WTC11 (cell line): ENCODE results near the gene ADCY1. TPM values are rescaled to one million over a fixed set of nuclear protein-coding genes. Genes with fewer than 3 reads are reported as not detected.

Experiments
- ATAC-seq: fragments of 200-7000 bp; cut with Tn5 transposase; 2 replicates; pipeline ENCODE4 v1.10.0; 2021; ENCODE audit warnings: mild to moderate bottlenecking, moderate library complexity
- CTCF ChIA-PET: fragments of 300-600 bp; sonication (Branson Sonifier 250); formaldehyde crosslinking; loops from one replicate; lab custom pipeline; 2021; ENCODE audit warnings: antibody characterized with exemption; lab: Charles Lee
- POLR2A ChIA-PET: fragments of 350-600 bp; sonication (Branson Sonifier 250); formaldehyde crosslinking; loops from one replicate; lab custom pipeline; 2021; ENCODE audit warnings: antibody characterized with exemption; lab: Charles Lee
- DNase-seq: peaks from one replicate; pipeline ENCODE4 v3.0.0; 2021; ENCODE audit warnings: low spot score
- H3K27ac Mint-ChIP-seq: 2 replicates; pipeline ENCODE4 v1.8.0; 2021; ENCODE audit warnings: mixed read lengths
- H3K27me3 Mint-ChIP-seq: 2 replicates; pipeline ENCODE4 v1.8.0; 2021; ENCODE audit warnings: low read depth, mild to moderate bottlenecking, moderate library complexity, mixed read lengths
- H3K36me3 Mint-ChIP-seq: 2 replicates; pipeline ENCODE4 v1.8.0; 2021; ENCODE audit warnings: mixed read lengths
- H3K4me1 Mint-ChIP-seq: 2 replicates; pipeline ENCODE4 v1.8.0; 2022; ENCODE audit warnings: mixed read lengths
- H3K4me3 Mint-ChIP-seq: 2 replicates; pipeline ENCODE4 v1.8.0; 2021; ENCODE audit warnings: mild to moderate bottlenecking, moderate library complexity, mixed read lengths
- H3K9me3 Mint-ChIP-seq: 2 replicates; pipeline ENCODE4 v1.8.0; 2021; ENCODE audit warnings: mixed read lengths
- E2F1 ChIP-seq: sonication (generic); formaldehyde crosslinking; IDR thresholded peaks from 2 replicates; pipeline ENCODE4 v1.8.0; 2022; ENCODE audit warnings: mild to moderate bottlenecking, missing genetic modification reagents
- FOXJ3 ChIP-seq: sonication (generic); formaldehyde crosslinking; IDR thresholded peaks from 2 replicates; pipeline ENCODE4 v1.9.0; 2021; ENCODE audit warnings: missing genetic modification reagents, mild to moderate bottlenecking, borderline replicate concordance
- FOXP4 ChIP-seq: sonication (generic); formaldehyde crosslinking; IDR thresholded peaks from 2 replicates; pipeline ENCODE4 v1.8.0; 2022; ENCODE audit warnings: mild to moderate bottlenecking, missing genetic modification reagents
- GTF2I ChIP-seq: fragments of 250-450 bp; sonication (Bioruptor Pico); conservative IDR thresholded peaks from 2 replicates; pipeline ENCODE4 v1.4.0; 2021; ENCODE audit warnings: mild to moderate bottlenecking
- HMGA2 ChIP-seq: fragments of 250-450 bp; sonication (Bioruptor Pico); IDR thresholded peaks from 2 replicates; pipeline ENCODE4 v1.4.0; 2021; ENCODE audit warnings: mild to moderate bottlenecking, moderate library complexity
- KAT7 ChIP-seq: sonication (generic); formaldehyde crosslinking; IDR thresholded peaks from 2 replicates; pipeline ENCODE4 v1.8.1; 2023; ENCODE audit warnings: missing genetic modification reagents, mild to moderate bottlenecking, borderline replicate concordance
- MAX ChIP-seq: sonication (generic); formaldehyde crosslinking; IDR thresholded peaks from 2 replicates; pipeline ENCODE4 v1.8.0; 2022; ENCODE audit warnings: mild to moderate bottlenecking, missing genetic modification reagents
- SMAD3 ChIP-seq: sonication (generic); formaldehyde crosslinking; IDR thresholded peaks from 2 replicates; pipeline ENCODE4 v1.8.0; 2022; ENCODE audit warnings: missing genetic modification reagents, mild to moderate bottlenecking, borderline replicate concordance
- SMAD4 ChIP-seq: sonication (generic); formaldehyde crosslinking; IDR thresholded peaks from 2 replicates; pipeline ENCODE4 v1.8.0; 2022; ENCODE audit warnings: mild to moderate bottlenecking, missing genetic modification reagents
- SP1 ChIP-seq: sonication (generic); formaldehyde crosslinking; conservative IDR thresholded peaks from 2 replicates; pipeline ENCODE4 v1.8.1; 2022; ENCODE audit warnings: missing genetic modification reagents
- TEAD1 ChIP-seq: sonication (generic); formaldehyde crosslinking; IDR thresholded peaks from 2 replicates; pipeline ENCODE4 v1.8.0; 2022; ENCODE audit warnings: mild to moderate bottlenecking, missing genetic modification reagents
- ZNF263 ChIP-seq: sonication (generic); formaldehyde crosslinking; IDR thresholded peaks from 2 replicates; pipeline ENCODE4 v1.8.1; 2022; ENCODE audit warnings: low read depth, mild to moderate bottlenecking, moderate library complexity, missing genetic modification reagents
- total RNA-seq: library from RNA; stranded (reverse); gene quantifications from 3 replicates; pipeline ENCODE4 v1.2.3, GENCODE V29; 2021
- TF ChIP-seq, protein P1 (sequence below): sonication (generic); formaldehyde crosslinking; IDR thresholded peaks from 2 replicates; pipeline ENCODE4 v1.8.0; 2023; ENCODE audit warnings: missing genetic modification reagents, mild to moderate bottlenecking, borderline replicate concordance
- TF ChIP-seq, protein P2 (sequence below): sonication (generic); formaldehyde crosslinking; IDR thresholded peaks from 2 replicates; pipeline ENCODE4 v1.8.1; 2022; ENCODE audit warnings: low read depth, missing genetic modification reagents, borderline replicate concordance
- TF ChIP-seq, protein P3 (sequence below): fragments of 250-450 bp; sonication (Bioruptor Pico); IDR thresholded peaks from 2 replicates; pipeline ENCODE4 v1.9.0; 2021; ENCODE audit warnings: mild to moderate bottlenecking, borderline replicate concordance

ADCY1 gene
- total RNA-seq, 1 experiment from 2014 or later: 29.0 TPM

- TF ChIP-seq FOXP4 (CRISPR knock-in tag) (no peak), SMAD3 (CRISPR knock-in tag) (no peak), HMGA2 (CRISPR knock-in tag) (no peak)
Observed at GRCh38 chr7:45715471-45716352, 141.5 kb downstream of the ADCY1 start (continued).

DNA sequence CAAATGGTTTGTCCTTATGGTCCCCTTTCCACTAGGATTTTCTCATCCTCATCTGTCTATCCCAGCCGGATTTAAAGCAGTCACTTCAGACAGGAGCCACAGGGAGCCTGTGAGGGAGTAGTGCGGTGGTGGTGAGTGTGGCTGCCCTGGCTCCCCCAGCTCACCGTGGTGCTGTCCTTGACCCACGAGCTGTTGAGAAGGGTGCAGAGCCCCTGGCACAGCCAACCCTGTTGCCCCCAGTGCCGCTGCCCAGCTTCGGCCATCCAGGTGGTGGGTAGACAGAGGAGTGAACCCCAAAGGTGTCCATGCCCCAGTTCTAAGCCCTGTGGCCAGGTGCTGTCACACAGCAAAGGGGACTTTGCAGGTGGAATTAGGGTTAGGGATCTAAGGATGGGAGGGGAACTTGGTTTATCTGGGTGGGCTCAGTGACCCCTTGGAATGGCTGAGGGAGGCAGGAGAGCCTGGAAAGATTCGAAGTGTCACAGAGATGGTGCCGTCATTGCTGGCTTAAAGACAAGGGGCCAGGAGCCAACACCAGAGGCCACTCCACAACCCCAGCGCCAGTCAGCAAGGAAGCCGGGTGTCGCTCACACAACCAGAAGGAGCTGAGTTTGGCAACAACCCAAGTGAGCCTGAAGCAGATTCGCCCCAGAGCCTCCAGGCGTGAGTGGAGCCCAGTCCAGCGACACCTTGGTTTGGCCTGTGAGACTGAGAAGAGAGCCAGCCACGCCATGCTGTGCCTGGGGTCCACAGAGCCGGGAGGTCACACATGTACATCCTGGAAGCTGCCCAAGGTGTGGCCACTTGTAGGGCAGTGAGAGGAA, 142.4 kb downstream of the ADCY1 start:
- ATAC-seq (no peak), DNase-seq (no peak)
- ChIA-PET POLR2A (no interaction called here), CTCF (interaction anchor here (1.6 kb wide), 1 partner anchor 53 kb away, joined by 6 read pairs; no protein-coding TSS in a partner anchor)
- no peaks in the 10 kb centered on the region for H3K4me1 Mint-ChIP-seq
- no peak overlapping the region for H3K4me3 Mint-ChIP-seq
- H3K27ac Mint-ChIP-seq: no peak overlapping the region
- H3K27me3 Mint-ChIP-seq: no peaks in the 10 kb centered on the region
- H3K9me3 Mint-ChIP-seq: no peaks in the 10 kb centered on the region
- H3K36me3 Mint-ChIP-seq: peaks cover 4% of the 10 kb centered on the region; the same call in 1 of the 2 replicates
- TF ChIP-seq, protein P1, sequence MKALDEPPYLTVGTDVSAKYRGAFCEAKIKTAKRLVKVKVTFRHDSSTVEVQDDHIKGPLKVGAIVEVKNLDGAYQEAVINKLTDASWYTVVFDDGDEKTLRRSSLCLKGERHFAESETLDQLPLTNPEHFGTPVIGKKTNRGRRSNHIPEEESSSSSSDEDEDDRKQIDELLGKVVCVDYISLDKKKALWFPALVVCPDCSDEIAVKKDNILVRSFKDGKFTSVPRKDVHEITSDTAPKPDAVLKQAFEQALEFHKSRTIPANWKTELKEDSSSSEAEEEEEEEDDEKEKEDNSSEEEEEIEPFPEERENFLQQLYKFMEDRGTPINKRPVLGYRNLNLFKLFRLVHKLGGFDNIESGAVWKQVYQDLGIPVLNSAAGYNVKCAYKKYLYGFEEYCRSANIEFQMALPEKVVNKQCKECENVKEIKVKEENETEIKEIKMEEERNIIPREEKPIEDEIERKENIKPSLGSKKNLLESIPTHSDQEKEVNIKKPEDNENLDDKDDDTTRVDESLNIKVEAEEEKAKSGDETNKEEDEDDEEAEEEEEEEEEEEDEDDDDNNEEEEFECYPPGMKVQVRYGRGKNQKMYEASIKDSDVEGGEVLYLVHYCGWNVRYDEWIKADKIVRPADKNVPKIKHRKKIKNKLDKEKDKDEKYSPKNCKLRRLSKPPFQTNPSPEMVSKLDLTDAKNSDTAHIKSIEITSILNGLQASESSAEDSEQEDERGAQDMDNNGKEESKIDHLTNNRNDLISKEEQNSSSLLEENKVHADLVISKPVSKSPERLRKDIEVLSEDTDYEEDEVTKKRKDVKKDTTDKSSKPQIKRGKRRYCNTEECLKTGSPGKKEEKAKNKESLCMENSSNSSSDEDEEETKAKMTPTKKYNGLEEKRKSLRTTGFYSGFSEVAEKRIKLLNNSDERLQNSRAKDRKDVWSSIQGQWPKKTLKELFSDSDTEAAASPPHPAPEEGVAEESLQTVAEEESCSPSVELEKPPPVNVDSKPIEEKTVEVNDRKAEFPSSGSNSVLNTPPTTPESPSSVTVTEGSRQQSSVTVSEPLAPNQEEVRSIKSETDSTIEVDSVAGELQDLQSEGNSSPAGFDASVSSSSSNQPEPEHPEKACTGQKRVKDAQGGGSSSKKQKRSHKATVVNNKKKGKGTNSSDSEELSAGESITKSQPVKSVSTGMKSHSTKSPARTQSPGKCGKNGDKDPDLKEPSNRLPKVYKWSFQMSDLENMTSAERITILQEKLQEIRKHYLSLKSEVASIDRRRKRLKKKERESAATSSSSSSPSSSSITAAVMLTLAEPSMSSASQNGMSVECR (CRISPR knock-in tag): no peak
- TF ChIP-seq GTF2I (CRISPR knock-in tag) (no peak), FOXJ3 (CRISPR knock-in tag) (no peak), SP1 (no peak), E2F1 (CRISPR knock-in tag) (no peak), FOXP4 (CRISPR knock-in tag) (no peak), KAT7 (CRISPR knock-in tag) (no peak), MAX (no peak), ZNF263 (CRISPR knock-in tag) (no peak), SMAD4 (no peak), TEAD1 (CRISPR knock-in tag) (no peak)
- TF ChIP-seq, protein P2, sequence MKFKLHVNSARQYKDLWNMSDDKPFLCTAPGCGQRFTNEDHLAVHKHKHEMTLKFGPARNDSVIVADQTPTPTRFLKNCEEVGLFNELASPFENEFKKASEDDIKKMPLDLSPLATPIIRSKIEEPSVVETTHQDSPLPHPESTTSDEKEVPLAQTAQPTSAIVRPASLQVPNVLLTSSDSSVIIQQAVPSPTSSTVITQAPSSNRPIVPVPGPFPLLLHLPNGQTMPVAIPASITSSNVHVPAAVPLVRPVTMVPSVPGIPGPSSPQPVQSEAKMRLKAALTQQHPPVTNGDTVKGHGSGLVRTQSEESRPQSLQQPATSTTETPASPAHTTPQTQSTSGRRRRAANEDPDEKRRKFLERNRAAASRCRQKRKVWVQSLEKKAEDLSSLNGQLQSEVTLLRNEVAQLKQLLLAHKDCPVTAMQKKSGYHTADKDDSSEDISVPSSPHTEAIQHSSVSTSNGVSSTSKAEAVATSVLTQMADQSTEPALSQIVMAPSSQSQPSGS: no peak
- TF ChIP-seq, protein P3, sequence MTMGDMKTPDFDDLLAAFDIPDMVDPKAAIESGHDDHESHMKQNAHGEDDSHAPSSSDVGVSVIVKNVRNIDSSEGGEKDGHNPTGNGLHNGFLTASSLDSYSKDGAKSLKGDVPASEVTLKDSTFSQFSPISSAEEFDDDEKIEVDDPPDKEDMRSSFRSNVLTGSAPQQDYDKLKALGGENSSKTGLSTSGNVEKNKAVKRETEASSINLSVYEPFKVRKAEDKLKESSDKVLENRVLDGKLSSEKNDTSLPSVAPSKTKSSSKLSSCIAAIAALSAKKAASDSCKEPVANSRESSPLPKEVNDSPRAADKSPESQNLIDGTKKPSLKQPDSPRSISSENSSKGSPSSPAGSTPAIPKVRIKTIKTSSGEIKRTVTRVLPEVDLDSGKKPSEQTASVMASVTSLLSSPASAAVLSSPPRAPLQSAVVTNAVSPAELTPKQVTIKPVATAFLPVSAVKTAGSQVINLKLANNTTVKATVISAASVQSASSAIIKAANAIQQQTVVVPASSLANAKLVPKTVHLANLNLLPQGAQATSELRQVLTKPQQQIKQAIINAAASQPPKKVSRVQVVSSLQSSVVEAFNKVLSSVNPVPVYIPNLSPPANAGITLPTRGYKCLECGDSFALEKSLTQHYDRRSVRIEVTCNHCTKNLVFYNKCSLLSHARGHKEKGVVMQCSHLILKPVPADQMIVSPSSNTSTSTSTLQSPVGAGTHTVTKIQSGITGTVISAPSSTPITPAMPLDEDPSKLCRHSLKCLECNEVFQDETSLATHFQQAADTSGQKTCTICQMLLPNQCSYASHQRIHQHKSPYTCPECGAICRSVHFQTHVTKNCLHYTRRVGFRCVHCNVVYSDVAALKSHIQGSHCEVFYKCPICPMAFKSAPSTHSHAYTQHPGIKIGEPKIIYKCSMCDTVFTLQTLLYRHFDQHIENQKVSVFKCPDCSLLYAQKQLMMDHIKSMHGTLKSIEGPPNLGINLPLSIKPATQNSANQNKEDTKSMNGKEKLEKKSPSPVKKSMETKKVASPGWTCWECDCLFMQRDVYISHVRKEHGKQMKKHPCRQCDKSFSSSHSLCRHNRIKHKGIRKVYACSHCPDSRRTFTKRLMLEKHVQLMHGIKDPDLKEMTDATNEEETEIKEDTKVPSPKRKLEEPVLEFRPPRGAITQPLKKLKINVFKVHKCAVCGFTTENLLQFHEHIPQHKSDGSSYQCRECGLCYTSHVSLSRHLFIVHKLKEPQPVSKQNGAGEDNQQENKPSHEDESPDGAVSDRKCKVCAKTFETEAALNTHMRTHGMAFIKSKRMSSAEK (CRISPR knock-in tag): no peak
